Spleen (tissue), 11 donors: Measurements from ENCODE around the gene LRTM2. TPM values are rescaled to one million over a fixed set of nuclear protein-coding genes. Genes with fewer than 3 reads are reported as not detected.

Experiments
- DNase-seq: peaks from one replicate; pipeline ENCODE4 v3.0.0-alpha.2; 2020
- H3K27ac ChIP-seq, 8 donors: fragments of 200-600 bp; sonication (generic) in 7 of 8; 1 replicate in 4 of 8; 2 replicates in 4 of 8; pipeline versions ENCODE4 v1.5.0 to v1.8.0; 2016 to 2021; ENCODE audit warnings: inconsistent platforms in 4 of 8, mild to moderate bottlenecking in 4 of 8, moderate library complexity in 1 of 8
- H3K27me3 ChIP-seq, 7 donors: fragments of 200-600 bp; sonication (generic) in 6 of 7; replicated peaks in 1 of 7; 1 replicate in 4 of 7; 2 replicates in 3 of 7; pipeline versions ENCODE4 v1.5.0 to v1.8.0; 2016 to 2021; ENCODE audit warnings: inconsistent platforms in 3 of 7, mild to moderate bottlenecking in 1 of 7
- H3K36me3 ChIP-seq, 6 donors: fragments of 200-600 bp; sonication (generic) in 5 of 6; 1 replicate in 4 of 6; 2 replicates in 2 of 6; pipeline versions ENCODE4 v1.5.0 to v1.8.0; 2016 to 2021; ENCODE audit warnings: inconsistent platforms in 2 of 6
- H3K4me1 ChIP-seq, 6 donors: fragments of 200-600 bp; sonication (generic) in 5 of 6; 1 replicate in 3 of 6; 2 replicates in 3 of 6; pipeline versions ENCODE4 v1.5.0 to v1.8.0; 2016 to 2021; ENCODE audit warnings: inconsistent platforms in 3 of 6
- H3K4me3 ChIP-seq, 8 donors: fragments of 200-600 bp; sonication (generic) in 7 of 8; 1 replicate in 4 of 8; 2 replicates in 4 of 8; pipeline versions ENCODE4 v1.5.0 to v1.8.0; 2016 to 2021; ENCODE audit warnings: inconsistent platforms in 4 of 8, mild to moderate bottlenecking in 4 of 8, moderate library complexity in 2 of 8
- H3K9me3 ChIP-seq, 8 donors: fragments of 200-600 bp; sonication (generic) in 7 of 8; 1 replicate in 4 of 8; 2 replicates in 4 of 8; pipeline versions ENCODE4 v1.5.0 to v1.8.0; 2016 to 2021; ENCODE audit warnings: inconsistent platforms in 4 of 8
- POLR2A ChIP-seq, 3 donors: fragments of 450-650 bp; IDR thresholded peaks; one replicate each; pipeline ENCODE4 v1.5.1; 2017; ENCODE audit warnings: antibody characterized with exemption in 3 of 3, mild to moderate bottlenecking in 1 of 3
- POLR2AphosphoS5 ChIP-seq, 3 donors: sonication (generic); formaldehyde crosslinking; IDR thresholded peaks; one replicate each; pipeline ENCODE4 v1.5.1; 2017; ENCODE audit warnings: antibody characterized with exemption in 3 of 3
- whole genome bisulfite sequencing, 5 donors: extraction: QIAGEN DNeasy Blood & Tissue Kit in 3 of 5; methylation state at CpG; one replicate each; pipeline versions ENCODE4 v1.1.5 to v1.1.7; 2013 to 2018; 5-methylcytosine and 5-hydroxymethylcytosine counted together
- intact Hi-C: fragments of 100-400 bp; cut with DNase I; formaldehyde crosslinking; loops from one replicate; pipeline ENCODE4 v1.15.0; 2023; ENCODE audit warnings: low total_unique reads
- polyA plus RNA-seq, 3 donors: library from polyadenylated mRNA; stranded (reverse); fragments of 200-250 nt; gene quantifications; one replicate each; pipeline ENCODE4 v1.2.1, GENCODE V29; 2013
- total RNA-seq, 7 donors: library from RNA; depleted of rRNA in 3 of 7; stranded (reverse); fragments of >200 nt in 3 of 7; fragmentation: NEBNext Ultra II Directional in 4 of 7; extraction: Animal tissue kit (Norgen Biotek cat#: 25700) in 4 of 7; gene quantifications; one replicate each; pipeline versions ENCODE4 v1.1.0 to v1.2.1, GENCODE V29; 2016 to 2021
- TF ChIP-seq, protein P1 (sequence below), 11 experiments: fragments of 200-600 bp in 7 of 11; fragments of 450-650 bp in 4 of 11; sonication (generic) in 4 of 11; IDR thresholded peaks in 8 of 11; conservative IDR thresholded peaks in 3 of 11; 1 replicate in 7 of 11; 2 replicates in 4 of 11; pipeline versions ENCODE4 v1.4.0 to v1.8.0; 2016 to 2021; ENCODE audit warnings: antibody characterized with exemption in 11 of 11, inconsistent platforms in 4 of 11, mild to moderate bottlenecking in 1 of 11
- donor health status: healthy with polysubstance abuse.
- donor health status: DM: no; HTN: no; CAD: no; lungs with moderate emphysema.
- donor health status: DM: no; HTN: no; CAD: no.
- donor health status: Bipolar disorder and iron deficiency.
- donor health status: healthy.
- donor health status: DM: no; HTN: no; CAD: no.
- donor health status: DM: yes; HTN: yes; CAD: no.

The LRTM2 gene
- total and polyA plus RNA-seq, 10 donors = 0.12 TPM; not detected in 9

DNA sequence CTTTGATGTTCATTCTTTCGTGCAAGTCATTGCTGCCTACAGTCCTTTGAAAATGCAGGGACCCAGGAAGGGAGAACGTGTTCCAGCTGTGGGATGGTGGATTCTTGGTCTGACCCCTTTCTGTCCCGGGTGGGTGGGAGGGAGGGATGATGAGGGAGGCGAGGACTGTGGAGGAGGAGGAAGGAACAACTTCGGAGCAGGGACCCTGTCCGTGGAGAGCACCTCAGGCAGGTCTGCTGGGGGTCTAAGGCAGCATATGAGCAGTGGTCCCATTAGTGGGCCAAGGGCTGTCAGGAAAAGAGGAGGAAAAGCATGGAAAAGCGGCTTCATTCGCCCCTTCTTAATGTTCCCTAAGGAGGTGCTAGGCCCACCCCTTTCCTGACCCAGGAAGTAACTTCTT is 62.0 kb downstream of the LRTM2 start:
- Histone ChIP-seq H3K27ac (no peak overlapping the region), H3K36me3 (no peaks in the 10 kb centered on the region), H3K4me3 (no peak overlapping the region), H3K27me3 (peaks cover 0 to 70% (median 0%) of the 10 kb centered on the region in 7 donors), H3K9me3 (no peaks in the 10 kb centered on the region), H3K4me1 (no peaks in the 10 kb centered on the region)
- intact Hi-C loops = no loop called here
- TF ChIP-seq, protein P1, sequence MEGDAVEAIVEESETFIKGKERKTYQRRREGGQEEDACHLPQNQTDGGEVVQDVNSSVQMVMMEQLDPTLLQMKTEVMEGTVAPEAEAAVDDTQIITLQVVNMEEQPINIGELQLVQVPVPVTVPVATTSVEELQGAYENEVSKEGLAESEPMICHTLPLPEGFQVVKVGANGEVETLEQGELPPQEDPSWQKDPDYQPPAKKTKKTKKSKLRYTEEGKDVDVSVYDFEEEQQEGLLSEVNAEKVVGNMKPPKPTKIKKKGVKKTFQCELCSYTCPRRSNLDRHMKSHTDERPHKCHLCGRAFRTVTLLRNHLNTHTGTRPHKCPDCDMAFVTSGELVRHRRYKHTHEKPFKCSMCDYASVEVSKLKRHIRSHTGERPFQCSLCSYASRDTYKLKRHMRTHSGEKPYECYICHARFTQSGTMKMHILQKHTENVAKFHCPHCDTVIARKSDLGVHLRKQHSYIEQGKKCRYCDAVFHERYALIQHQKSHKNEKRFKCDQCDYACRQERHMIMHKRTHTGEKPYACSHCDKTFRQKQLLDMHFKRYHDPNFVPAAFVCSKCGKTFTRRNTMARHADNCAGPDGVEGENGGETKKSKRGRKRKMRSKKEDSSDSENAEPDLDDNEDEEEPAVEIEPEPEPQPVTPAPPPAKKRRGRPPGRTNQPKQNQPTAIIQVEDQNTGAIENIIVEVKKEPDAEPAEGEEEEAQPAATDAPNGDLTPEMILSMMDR (IDR thresholded peaks at IDR 0.05 in 8 of 11, conservative IDR thresholded peaks at IDR 0.05 in 3 of 11) = no peak
- TF ChIP-seq POLR2A (IDR thresholded peaks at IDR 0.05) (no peak), POLR2AphosphoS5 (IDR thresholded peaks at IDR 0.05) (no peak)
- DNase-seq = no peak
- WGBS, 5 donors = 72 to 88% (median 77%) methylated on average over 8 of the region's 8 CpGs

DNA sequence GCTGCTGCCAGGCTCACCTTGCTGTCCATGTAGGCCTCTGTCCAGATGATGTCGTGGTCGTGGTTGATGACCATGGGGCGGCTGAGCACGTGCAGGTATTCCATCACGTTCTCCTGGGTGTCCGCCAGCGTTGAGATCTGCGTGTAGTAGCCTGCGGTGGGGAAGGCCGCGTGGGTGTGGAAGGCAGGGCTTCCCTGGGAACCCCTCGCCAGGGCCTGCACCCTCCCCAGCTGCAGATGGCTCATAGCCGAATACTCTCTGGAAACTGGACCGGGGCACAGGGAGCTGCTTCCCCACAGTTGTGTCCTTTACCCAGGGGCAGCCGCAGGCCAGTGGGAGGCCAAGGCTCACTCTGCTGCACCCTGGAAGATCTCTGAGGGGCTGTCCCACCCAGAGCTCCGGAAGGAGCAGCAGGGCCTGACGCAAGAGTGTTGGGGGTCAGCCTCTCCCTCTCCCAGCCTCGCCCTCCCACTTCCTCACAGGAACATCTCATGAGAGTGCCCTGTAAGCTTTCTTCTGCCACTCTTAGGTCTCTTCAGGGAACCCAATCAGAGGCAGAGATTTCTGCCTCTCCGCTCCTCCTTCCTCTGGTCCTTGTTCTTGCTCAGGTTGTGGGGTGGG is 62.6 kb downstream of the LRTM2 start:
- Histone ChIP-seq H3K27me3 (peaks cover 0 to 69% (median 0%) of the 10 kb centered on the region in 7 donors), H3K36me3 (no peaks in the 10 kb centered on the region), H3K4me1 (no peaks in the 10 kb centered on the region), H3K9me3 (no peaks in the 10 kb centered on the region), H3K4me3 (no peak overlapping the region), H3K27ac (no peak overlapping the region)
- 81 to 92% (median 85%) methylated on average over 9 to 19 of the region's 19 CpGs for WGBS, 5 donors
- intact Hi-C loops = no loop called here
- TF ChIP-seq POLR2A (IDR thresholded peaks at IDR 0.05) (no peak), POLR2AphosphoS5 (IDR thresholded peaks at IDR 0.05) (no peak)
- TF ChIP-seq, protein P1 (IDR thresholded peaks at IDR 0.05 in 8 of 11, conservative IDR thresholded peaks at IDR 0.05 in 3 of 11) = no peak
- DNase-seq = no peak

DNA sequence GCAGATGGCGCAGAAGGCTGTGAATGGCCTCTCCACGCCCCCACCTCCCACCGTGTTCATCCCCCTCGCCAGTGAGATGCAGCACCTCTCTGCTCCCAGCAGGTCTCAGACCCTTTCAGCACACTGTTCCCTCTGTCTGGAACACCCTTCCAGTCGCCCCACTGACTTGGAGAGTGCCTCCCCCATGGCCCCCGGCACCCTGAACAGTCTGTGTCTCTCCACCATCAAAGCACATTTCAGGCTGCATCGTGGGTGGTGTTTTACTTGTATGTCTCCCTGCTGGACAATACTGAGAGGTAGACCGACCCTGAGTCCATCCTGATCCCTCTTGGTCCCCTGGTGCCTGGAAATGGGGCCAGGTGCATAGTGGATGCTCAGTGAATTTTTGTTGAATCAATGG is 63.1 kb downstream of the LRTM2 start:
- no peaks in the 10 kb centered on the region for H3K9me3 ChIP-seq
- 80 to 90% (median 83%) methylated on average over 8 of the region's 8 CpGs for WGBS, 5 donors

DNA sequence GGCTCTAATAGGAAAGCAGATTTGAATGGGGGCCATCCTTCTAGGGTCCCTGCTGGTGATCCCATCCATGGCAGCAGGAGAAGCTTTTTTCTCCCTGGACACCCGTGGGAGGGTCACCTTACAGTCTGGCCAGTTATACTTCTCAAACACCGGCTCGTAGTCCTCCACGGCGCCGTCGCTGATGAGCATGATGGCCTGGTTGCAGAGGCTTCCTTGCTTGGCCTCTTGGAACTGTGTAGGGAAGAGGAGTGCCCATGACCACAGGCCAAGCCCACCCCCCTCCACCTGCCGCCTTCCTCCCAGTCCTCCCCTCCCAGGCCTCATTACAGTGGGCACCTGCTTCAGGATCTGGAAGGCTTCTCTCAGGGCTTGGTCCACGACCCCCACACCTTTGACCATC is 64.3 kb downstream of the LRTM2 start:
- TF ChIP-seq, protein P1 (IDR thresholded peaks at IDR 0.05 in 8 of 11, conservative IDR thresholded peaks at IDR 0.05 in 3 of 11) = no peak
- no peak for TF ChIP-seq POLR2A (IDR thresholded peaks at IDR 0.05)
- no peak for TF ChIP-seq POLR2AphosphoS5 (IDR thresholded peaks at IDR 0.05)
- intact Hi-C loops = no loop called here
- no peak for DNase-seq
- no peak overlapping the region for H3K27ac ChIP-seq
- 87 to 94% (median 91%) methylated on average over 9 of the region's 9 CpGs for WGBS, 5 donors
- H3K9me3 ChIP-seq = no peaks in the 10 kb centered on the region
- no peak overlapping the region for H3K4me3 ChIP-seq
- H3K4me1 ChIP-seq = no peaks in the 10 kb centered on the region
- peaks cover 0 to 64% (median 0%) of the 10 kb centered on the region in 7 donors for H3K27me3 ChIP-seq
- H3K36me3 ChIP-seq = no peaks in the 10 kb centered on the region

More for the DNA sequence above, 63.1 kb downstream of the LRTM2 start:
- no peak for DNase-seq
- H3K36me3 ChIP-seq = no peaks in the 10 kb centered on the region
- intact Hi-C loops = no loop called here
- TF ChIP-seq, protein P1 (IDR thresholded peaks at IDR 0.05 in 8 of 11, conservative IDR thresholded peaks at IDR 0.05 in 3 of 11) = no peak
- TF ChIP-seq POLR2AphosphoS5 (IDR thresholded peaks at IDR 0.05) = no peak
- TF ChIP-seq POLR2A (IDR thresholded peaks at IDR 0.05) = no peak
- H3K27me3 ChIP-seq = peaks cover 0 to 69% (median 0%) of the 10 kb centered on the region in 7 donors
- H3K27ac ChIP-seq = no peak overlapping the region
- H3K4me3 ChIP-seq = no peak overlapping the region
- no peaks in the 10 kb centered on the region for H3K4me1 ChIP-seq
